ENCODE measurements around the gene AMDHD2. TPM values are rescaled to one million over a fixed set of nuclear protein-coding genes. Genes with fewer than 3 reads are reported as not detected.

Gene AMDHD2
- polyA plus RNA-seq, 1 experiment: 15.9 TPM

DNA sequence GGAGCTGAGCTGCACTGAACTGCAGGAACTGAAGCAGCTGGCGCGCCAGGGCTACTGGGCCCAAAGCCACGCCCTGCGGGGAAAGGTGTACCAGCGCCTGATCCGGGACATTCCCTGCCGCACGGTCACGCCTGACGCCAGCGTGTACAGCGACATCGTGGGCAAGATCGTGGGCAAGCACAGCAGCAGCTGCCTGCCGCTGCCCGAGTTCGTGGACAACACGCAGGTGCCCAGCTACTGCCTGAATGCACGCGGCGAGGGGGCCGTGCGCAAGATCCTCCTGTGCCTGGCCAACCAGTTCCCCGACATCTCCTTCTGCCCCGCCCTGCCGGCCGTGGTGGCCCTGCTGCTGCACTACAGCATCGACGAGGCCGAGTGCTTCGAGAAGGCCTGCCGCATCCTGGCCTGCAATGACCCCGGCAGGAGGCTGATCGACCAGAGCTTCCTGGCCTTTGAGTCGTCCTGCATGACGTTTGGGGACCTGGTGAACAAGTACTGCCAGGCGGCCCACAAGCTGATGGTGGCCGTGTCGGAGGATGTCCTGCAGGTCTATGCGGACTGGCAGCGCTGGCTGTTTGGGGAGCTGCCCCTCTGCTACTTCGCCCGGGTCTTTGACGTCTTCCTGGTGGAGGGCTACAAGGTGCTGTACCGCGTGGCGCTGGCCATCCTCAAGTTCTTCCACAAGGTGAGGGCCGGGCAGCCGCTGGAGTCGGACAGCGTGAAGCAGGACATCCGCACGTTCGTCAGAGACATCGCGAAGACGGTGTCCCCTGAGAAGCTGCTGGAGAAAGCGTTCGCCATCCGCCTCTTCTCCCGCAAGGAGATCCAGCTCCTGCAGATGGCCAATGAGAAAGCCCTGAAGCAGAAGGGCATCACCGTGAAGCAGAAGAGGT, 23.7 kb upstream of the AMDHD2 start:
- Histone ChIP-seq H3K27me3 (ENCODE audit: control insufficient read depth, insufficient read depth, low read length) (no peaks in the 10 kb centered on the region), H3K4me3 (ENCODE audit: low read depth, low read length) (no peak overlapping the region), H3K36me3 (ENCODE audit: control insufficient read depth, insufficient read depth, low read length) (peaks cover 36% of the 10 kb centered on the region)
- TF ChIP-seq, protein P1, sequence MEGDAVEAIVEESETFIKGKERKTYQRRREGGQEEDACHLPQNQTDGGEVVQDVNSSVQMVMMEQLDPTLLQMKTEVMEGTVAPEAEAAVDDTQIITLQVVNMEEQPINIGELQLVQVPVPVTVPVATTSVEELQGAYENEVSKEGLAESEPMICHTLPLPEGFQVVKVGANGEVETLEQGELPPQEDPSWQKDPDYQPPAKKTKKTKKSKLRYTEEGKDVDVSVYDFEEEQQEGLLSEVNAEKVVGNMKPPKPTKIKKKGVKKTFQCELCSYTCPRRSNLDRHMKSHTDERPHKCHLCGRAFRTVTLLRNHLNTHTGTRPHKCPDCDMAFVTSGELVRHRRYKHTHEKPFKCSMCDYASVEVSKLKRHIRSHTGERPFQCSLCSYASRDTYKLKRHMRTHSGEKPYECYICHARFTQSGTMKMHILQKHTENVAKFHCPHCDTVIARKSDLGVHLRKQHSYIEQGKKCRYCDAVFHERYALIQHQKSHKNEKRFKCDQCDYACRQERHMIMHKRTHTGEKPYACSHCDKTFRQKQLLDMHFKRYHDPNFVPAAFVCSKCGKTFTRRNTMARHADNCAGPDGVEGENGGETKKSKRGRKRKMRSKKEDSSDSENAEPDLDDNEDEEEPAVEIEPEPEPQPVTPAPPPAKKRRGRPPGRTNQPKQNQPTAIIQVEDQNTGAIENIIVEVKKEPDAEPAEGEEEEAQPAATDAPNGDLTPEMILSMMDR (IDR thresholded peaks at IDR 0.05; ENCODE audit: insufficient read depth, low read depth, low read length): no peak
- no peak for DNase-seq (ENCODE audit: low read depth)
- CTCF ChIA-PET: interaction anchor here (1.6 to 1.9 kb wide), 2 partner anchors 66 to 156 kb away, joined by 5 to 6 read pairs; partner anchors contain the start of gene ABCA3
- POLR2A ChIA-PET: no interaction called here

DNA sequence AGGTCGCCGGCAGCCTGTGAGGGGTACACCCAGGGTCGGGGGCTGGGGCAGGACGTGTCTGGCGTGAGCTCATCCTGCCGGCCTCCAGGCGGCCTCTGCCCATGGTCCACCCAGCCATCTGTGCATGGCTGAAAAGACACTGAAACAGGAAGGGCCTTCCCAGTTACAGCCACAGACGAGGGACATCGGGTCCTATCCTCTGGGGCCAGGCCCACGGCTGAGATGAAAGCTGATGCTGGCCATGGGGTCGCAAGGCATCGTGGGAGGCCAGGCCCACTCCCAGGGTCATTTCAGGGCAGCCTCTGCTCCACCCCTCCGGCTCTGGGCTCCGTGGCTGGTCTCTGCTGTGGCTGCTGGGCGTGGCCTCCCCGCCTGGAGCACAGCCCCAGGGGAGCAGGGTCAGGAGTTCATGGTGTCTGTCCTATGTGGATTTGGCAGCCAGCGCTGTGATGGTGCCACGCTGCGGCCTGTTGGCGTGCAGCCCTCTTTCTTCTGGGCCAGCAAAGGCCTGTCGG, 23.0 kb upstream of the AMDHD2 start:
- ChIA-PET POLR2A (no interaction called here), CTCF (interaction anchor here (1.6 to 1.9 kb wide), 2 partner anchors 67 to 157 kb away, joined by 5 to 6 read pairs; partner anchors contain the start of gene ABCA3)
- no peak overlapping the region for H3K4me3 ChIP-seq (ENCODE audit: low read depth, low read length)
- TF ChIP-seq, protein P1 (IDR thresholded peaks at IDR 0.05; ENCODE audit: insufficient read depth, low read depth, low read length): no peak
- no peak for DNase-seq (ENCODE audit: low read depth)
- no peaks in the 10 kb centered on the region for H3K27me3 ChIP-seq (ENCODE audit: control insufficient read depth, insufficient read depth, low read length)
- H3K36me3 ChIP-seq (ENCODE audit: control insufficient read depth, insufficient read depth, low read length): peaks cover 36% of the 10 kb centered on the region

DNA sequence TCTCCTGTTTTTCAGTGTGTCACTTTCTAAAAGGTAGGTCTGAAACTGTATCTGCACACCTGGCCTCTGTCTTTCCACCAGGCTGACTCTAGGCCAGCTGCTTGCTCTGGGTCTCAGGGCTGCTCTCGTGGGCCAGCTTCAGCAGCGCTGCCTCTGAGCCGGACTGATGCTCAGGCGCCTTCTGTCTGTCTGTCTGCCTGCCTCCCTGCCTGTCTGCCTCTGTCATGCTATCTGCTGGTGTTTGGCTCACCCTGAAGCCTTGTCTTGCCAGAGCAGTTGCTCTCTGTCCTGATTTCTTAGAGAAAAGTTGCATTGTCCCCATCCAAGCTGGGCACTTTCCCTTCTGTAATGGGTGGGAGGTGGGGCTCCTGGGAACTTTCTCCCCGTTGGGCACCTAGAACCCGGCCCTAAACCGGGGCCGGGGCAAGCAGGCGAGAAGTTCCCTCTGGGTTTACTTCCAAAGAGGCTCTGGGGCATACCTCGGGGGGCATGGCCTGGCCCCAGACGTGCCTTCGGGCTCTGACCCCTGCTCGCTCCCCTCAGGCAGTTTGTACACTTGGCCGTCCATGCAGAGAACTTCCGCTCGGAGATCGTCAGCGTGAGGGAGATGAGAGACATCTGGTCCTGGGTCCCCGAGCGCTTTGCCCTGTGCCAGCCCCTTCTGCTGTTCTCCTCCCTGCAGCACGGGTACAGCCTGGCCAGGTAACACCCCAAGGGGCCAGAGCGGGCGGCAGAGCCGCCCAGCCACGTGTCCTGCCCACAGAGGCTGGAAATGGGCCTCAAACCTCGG, 22.3 kb upstream of the AMDHD2 start:
- ChIA-PET CTCF (interaction anchor here (1.3 to 1.9 kb wide), 3 partner anchors 15 to 158 kb away, joined by 4 to 6 read pairs (median 5); partner anchors contain the start of gene ABCA3), POLR2A (no interaction called here)
- H3K27me3 ChIP-seq (ENCODE audit: control insufficient read depth, insufficient read depth, low read length): no peaks in the 10 kb centered on the region
- DNase-seq (ENCODE audit: low read depth): no peak
- TF ChIP-seq, protein P1 (IDR thresholded peaks at IDR 0.05; ENCODE audit: insufficient read depth, low read depth, low read length): no peak
- peaks cover 33% of the 10 kb centered on the region for H3K36me3 ChIP-seq (ENCODE audit: control insufficient read depth, insufficient read depth, low read length)
- H3K4me3 ChIP-seq (ENCODE audit: low read depth, low read length): no peak overlapping the region

DNA sequence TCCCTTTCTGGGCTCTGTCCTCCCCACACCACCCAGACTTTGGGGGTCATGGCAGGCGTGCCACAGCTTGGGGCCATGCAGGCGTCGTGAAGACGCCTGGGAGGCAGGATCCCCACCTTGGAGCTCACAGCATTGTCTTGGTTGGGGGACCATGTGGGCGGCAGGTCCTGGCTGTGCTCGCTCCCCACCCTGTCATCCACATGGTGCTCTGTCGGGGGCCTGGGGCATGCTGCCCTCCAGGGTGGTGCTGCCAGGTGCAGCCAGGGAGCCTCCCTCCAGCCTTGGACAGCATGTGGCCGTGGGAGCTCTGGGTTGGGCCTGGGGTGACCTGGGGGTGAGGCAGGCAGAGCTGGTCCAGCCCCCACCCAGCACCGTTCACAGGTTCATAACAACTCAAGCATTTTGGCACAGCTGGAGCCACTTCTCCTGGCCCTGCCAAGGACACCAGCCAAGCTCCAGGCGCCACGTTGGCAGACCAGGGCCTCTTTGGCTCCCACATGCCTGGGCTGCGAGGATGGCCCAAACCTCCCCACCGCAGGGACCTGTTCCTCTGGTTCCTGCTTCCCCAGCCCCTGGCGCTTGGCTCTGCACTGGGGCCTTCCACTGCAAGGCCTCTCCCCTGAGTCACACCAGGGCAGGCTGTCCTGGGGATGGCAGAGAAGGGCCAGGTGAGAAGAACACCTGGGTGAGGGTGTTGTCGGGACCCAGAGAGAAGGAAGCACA, 21.5 kb upstream of the AMDHD2 start:
- POLR2A ChIA-PET: no interaction called here
- Histone ChIP-seq H3K4me3 (ENCODE audit: low read depth, low read length) (no peak overlapping the region), H3K27me3 (ENCODE audit: control insufficient read depth, insufficient read depth, low read length) (no peaks in the 10 kb centered on the region), H3K36me3 (ENCODE audit: control insufficient read depth, insufficient read depth, low read length) (peaks cover 33% of the 10 kb centered on the region)
- no peak for DNase-seq (ENCODE audit: low read depth)
- TF ChIP-seq, protein P1 (IDR thresholded peaks at IDR 0.05; ENCODE audit: insufficient read depth, low read depth, low read length): no peak
- CTCF ChIA-PET: interaction anchor here (1.3 kb wide), 1 partner anchor 16 kb away, joined by 4 read pairs; no protein-coding TSS in a partner anchor
